Common myeloid progenitor, CD34-positive (primary cell): ENCODE measurements around the gene EVX2.

Source experiments
- CTCF ChIA-PET: fragments of 350-600 bp; sonication (Branson Sonifier 250); formaldehyde crosslinking; loops from one replicate; lab custom pipeline; 2021; ENCODE audit warnings: antibody characterized with exemption; lab: Charles Lee
- POLR2A ChIA-PET: fragments of 350-600 bp; sonication (Branson Sonifier 250); formaldehyde crosslinking; loops from one replicate; lab custom pipeline; 2021; ENCODE audit warnings: antibody characterized with exemption; lab: Charles Lee
- DNase-seq, 3 donors: peaks; one replicate each; pipeline versions ENCODE4 v3.0.0 to v3.0.0-alpha.2; 2013
- H3K27ac ChIP-seq, 2 experiments: 1 replicate in 1 of 2; 2 replicates in 1 of 2; pipeline ENCODE4 v1.7.0; 2013; ENCODE audit warnings: inconsistent platforms in 2 of 2, low read length in 2 of 2, mild to moderate bottlenecking in 2 of 2, low read depth in 1 of 2, moderate library complexity in 1 of 2; ENCODE audit not compliant: severe bottlenecking in 2 of 2, insufficient read depth in 1 of 2, poor library complexity in 1 of 2
- H3K27me3 ChIP-seq, 5 experiments: replicated peaks in 2 of 5; 1 replicate in 3 of 5; 2 replicates in 2 of 5; pipeline versions ENCODE4 v1.6.1 to v1.7.0; 2013; ENCODE audit warnings: low read length in 4 of 5, mild to moderate bottlenecking in 2 of 5, moderate library complexity in 2 of 5, inconsistent platforms in 1 of 5; ENCODE audit not compliant: insufficient read depth in 5 of 5, control insufficient read depth in 4 of 5
- H3K36me3 ChIP-seq, 4 experiments: 1 replicate in 2 of 4; 2 replicates in 2 of 4; pipeline versions ENCODE4 v1.6.1 to v1.7.0; 2013; ENCODE audit warnings: low read length in 3 of 4, control low read depth in 1 of 4, mild to moderate bottlenecking in 1 of 4; ENCODE audit not compliant: control insufficient read depth in 4 of 4, insufficient read depth in 4 of 4
- H3K4me1 ChIP-seq, 4 experiments: 1 replicate in 3 of 4; 2 replicates in 1 of 4; pipeline versions ENCODE4 v1.6.1 to v1.7.1; 2013; ENCODE audit warnings: low read length in 3 of 4, mild to moderate bottlenecking in 3 of 4, control low read depth in 1 of 4, inconsistent platforms in 1 of 4, moderate library complexity in 1 of 4; ENCODE audit not compliant: control insufficient read depth in 4 of 4, insufficient read depth in 4 of 4; ENCODE audit errors: control extremely low read depth in 1 of 4
- H3K4me3 ChIP-seq, 7 experiments: 1 replicate in 4 of 7; 2 replicates in 3 of 7; pipeline versions ENCODE4 v1.5.1 to v1.7.0; 2013; ENCODE audit warnings: mild to moderate bottlenecking in 7 of 7, low read length in 6 of 7, moderate library complexity in 6 of 7, inconsistent platforms in 2 of 7, low read depth in 2 of 7, control low read depth in 1 of 7; ENCODE audit not compliant: insufficient read depth in 4 of 7, control insufficient read depth in 1 of 7; ENCODE audit errors: extremely low read depth in 1 of 7
- H3K9me3 ChIP-seq, 5 experiments: 1 replicate in 4 of 5; 2 replicates in 1 of 5; pipeline versions ENCODE4 v1.6.1 to v1.7.1; 2013; ENCODE audit warnings: low read length in 4 of 5, mild to moderate bottlenecking in 2 of 5, inconsistent platforms in 1 of 5, low read depth in 1 of 5, moderate library complexity in 1 of 5; ENCODE audit not compliant: control insufficient read depth in 4 of 5, insufficient read depth in 2 of 5; ENCODE audit errors: control extremely low read depth in 1 of 5
- WGBS: methylation state at CpG from one replicate; pipeline ENCODE4 v1.1.5; 2013; ENCODE audit not compliant: insufficient coverage; 5-methylcytosine and 5-hydroxymethylcytosine counted together

EVX2 gene

GRCh38 chr2:176117823-176118371 lies 34.1 kb upstream of the EVX2 start:
- ChIA-PET POLR2A (no interaction called here), CTCF (interaction anchor here (1.0 to 1.1 kb wide), 3 partner anchors 9 to 516 kb away, joined by 3 to 4 read pairs (median 3); no protein-coding TSS in a partner anchor)
- H3K9me3 ChIP-seq: peaks cover 0 to 12% (median 0%) of the 10 kb centered on the region in 5 experiments
- no peak overlapping the region for H3K27ac ChIP-seq
- peaks cover 19 to 100% (median 77%) of the 10 kb centered on the region in 5 experiments for H3K27me3 ChIP-seq
- DNase-seq: no peak
- WGBS: 6% methylated on average over 11 of the region's 11 CpGs
- H3K36me3 ChIP-seq: no peaks in the 10 kb centered on the region
- peaks cover 0 to 8% (median 8%) of the 10 kb centered on the region in 4 experiments for H3K4me1 ChIP-seq
- no peak overlapping the region for H3K4me3 ChIP-seq

- no peak overlapping the region for H3K4me3 ChIP-seq
- no peaks in the 10 kb centered on the region for H3K36me3 ChIP-seq
- CTCF ChIA-PET: interaction anchor here (1.0 to 1.1 kb wide), 3 partner anchors 10 to 516 kb away, joined by 3 to 4 read pairs (median 3); no protein-coding TSS in a partner anchor
- peaks cover 19 to 100% (median 78%) of the 10 kb centered on the region in 5 experiments for H3K27me3 ChIP-seq
- POLR2A ChIA-PET: no interaction called here
- WGBS: 23% methylated on average over 39 of the region's 40 CpGs
- peaks cover 0 to 12% (median 0%) of the 10 kb centered on the region in 5 experiments for H3K9me3 ChIP-seq
- peaks cover 0 to 2% (median 2%) of the 10 kb centered on the region in 4 experiments for H3K4me1 ChIP-seq
- no peak overlapping the region for H3K27ac ChIP-seq
- DNase-seq: no peak
These were observed 33.5 kb upstream of the EVX2 start for GRCh38 chr2:176117162-176117822.

- H3K27me3 ChIP-seq: peaks cover 20 to 100% (median 82%) of the 10 kb centered on the region in 5 experiments
- no peak within 1 kb of the TSS for H3K4me3 ChIP-seq
- no peak within 1 kb of the TSS for H3K27ac ChIP-seq
- DNase-seq: no peak
- no peaks in the 10 kb centered on the region for H3K36me3 ChIP-seq
- H3K4me1 ChIP-seq: no peaks in the 10 kb centered on the region
- peaks cover 0 to 12% (median 0%) of the 10 kb centered on the region in 5 experiments for H3K9me3 ChIP-seq
- 7% methylated on average over 52 of the region's 66 CpGs for WGBS
- ChIA-PET CTCF (interaction anchor here (1.4 to 1.9 kb wide), 2 partner anchors 18 to 536 kb away, joined by 4 to 5 read pairs; no protein-coding TSS in a partner anchor), POLR2A (no interaction called here)
These were observed 32.4 kb upstream of the EVX2 start, which contains the start of gene HOXD10 for GRCh38 chr2:176115883-176116813. HOXD10 (plus strand) TSS chr2:176116778; CDS start chr2:176116834, 56 bp downstream.

GRCh38 chr2:176114930-176115625 lies 31.3 kb upstream of the EVX2 start:
- POLR2A ChIA-PET: no interaction called here

GRCh38 chr2:176114120-176114929 lies 30.6 kb upstream of the EVX2 start:
- DNase-seq: no peak
- CTCF ChIA-PET: interaction anchor here (0.7 to 3.1 kb wide), 11 partner anchors 11 to 538 kb away, joined by 3 to 14 read pairs (median 3); partner anchors contain the start of gene HOXD4
- no peak overlapping the region for H3K4me3 ChIP-seq
- 9% methylated on average over 22 of the region's 26 CpGs for WGBS
- POLR2A ChIA-PET: interaction anchor here (0.9 kb wide), 1 partner anchor 47 kb away, joined by 3 read pairs; no protein-coding TSS in a partner anchor
- H3K27me3 ChIP-seq: peaks cover 30 to 100% (median 85%) of the 10 kb centered on the region in 5 experiments
- H3K27ac ChIP-seq: no peak overlapping the region
- H3K4me1 ChIP-seq: no peaks in the 10 kb centered on the region
- no peaks in the 10 kb centered on the region for H3K36me3 ChIP-seq
- H3K9me3 ChIP-seq: peaks cover 0 to 12% (median 0%) of the 10 kb centered on the region in 5 experiments

More at GRCh38 chr2:176114930-176115625, 31.3 kb upstream of the EVX2 start:
- Histone ChIP-seq H3K27ac (no peak overlapping the region), H3K4me1 (no peaks in the 10 kb centered on the region), H3K4me3 (no peak overlapping the region), H3K9me3 (peaks cover 0 to 12% (median 0%) of the 10 kb centered on the region in 5 experiments), H3K36me3 (no peaks in the 10 kb centered on the region), H3K27me3 (peaks cover 24 to 100% (median 83%) of the 10 kb centered on the region in 5 experiments)
- CTCF ChIA-PET: interaction anchor here (1.0 to 3.1 kb wide), 6 partner anchors 11 to 537 kb away, joined by 3 to 14 read pairs (median 4); partner anchors contain the start of gene HOXD4
- no peak for DNase-seq
- 3% methylated on average over 8 of the region's 16 CpGs for WGBS
